SH-SY5Y (cell line): ENCODE data around the gene RPRML.

Source experiments
- GATA2 ChIP-seq: IDR thresholded peaks from 2 replicates; pipeline ENCODE4 v1.6.1; 2011; ENCODE audit warnings: mild to moderate bottlenecking, low read depth, low read length
- GATA3 ChIP-seq: IDR thresholded peaks from 2 replicates; pipeline ENCODE4 v1.6.1; 2011; ENCODE audit warnings: low read depth, mild to moderate bottlenecking, low read length, moderate library complexity

- TF ChIP-seq GATA3 (no peak), GATA2 (peak; percentile 84)
Observed at GRCh38 chr17:46943501-46944393, 35.3 kb downstream of the RPRML start.
